Ovary (tissue), 9 donors: ENCODE results near the gene TMEM198. TPM values are rescaled to one million over a fixed set of nuclear protein-coding genes. Genes with fewer than 3 reads are reported as not detected.

Experiments
- DNase-seq, 5 donors: peaks; one replicate each; pipeline ENCODE4 v3.0.0-alpha.2; 2019 to 2020
- H3K27ac ChIP-seq, 2 donors: fragments of 200-600 bp; one replicate each; pipeline versions ENCODE4 v1.5.1 to v1.8.0; 2019 to 2022
- H3K27me3 ChIP-seq: fragments of 200-600 bp; one replicate; pipeline ENCODE4 v1.8.0; 2022
- H3K36me3 ChIP-seq: fragments of 200-600 bp; sonication (generic); one replicate; pipeline ENCODE4 v1.5.1; 2019
- H3K4me1 ChIP-seq: one replicate; pipeline ENCODE4 v1.8.1; 2013; ENCODE audit warnings: mild to moderate bottlenecking, moderate library complexity; ENCODE audit not compliant: insufficient read depth
- H3K4me3 ChIP-seq: fragments of 200-600 bp; sonication (generic); one replicate; pipeline ENCODE4 v1.5.1; 2017
- H3K9me3 ChIP-seq, 2 donors: fragments of 200-600 bp in 1 of 2; sonication (generic) in 1 of 2; one replicate each; pipeline versions ENCODE4 v1.5.1 to v1.8.1; 2013 to 2019; ENCODE audit warnings: mild to moderate bottlenecking in 1 of 2, moderate library complexity in 1 of 2
- EP300 ChIP-seq: sonication (generic); formaldehyde crosslinking; IDR thresholded peaks from one replicate; pipeline ENCODE4 v1.6.1; 2017; ENCODE audit warnings: antibody characterized with exemption
- POLR2A ChIP-seq: fragments of 450-650 bp; IDR thresholded peaks from one replicate; pipeline ENCODE4 v1.6.1; 2017; ENCODE audit warnings: antibody characterized with exemption, mild to moderate bottlenecking, moderate library complexity
- WGBS, 3 donors: extraction: QIAGEN DNeasy Blood & Tissue Kit in 1 of 3; methylation state at CpG; one replicate each; pipeline versions ENCODE4 v1.1.5 to v1.1.7; 2013 to 2017; 5-methylcytosine and 5-hydroxymethylcytosine counted together
- intact Hi-C, 4 donors: fragments of 100-400 bp; cut with DNase I; formaldehyde crosslinking; loops; one replicate each; pipeline versions ENCODE4 v1.11.0 to v1.15.1; 2022 to 2023
- polyA plus RNA-seq, 2 donors: library from polyadenylated mRNA; stranded (reverse); fragments of 200-250 nt in 1 of 2; fragments of 350-450 nt in 1 of 2; fragmentation: Illumina TruSeq in 1 of 2; extraction: RNeasy Lipid Tissue Mini Kit (QIAGEN cat#74804) in 1 of 2; gene quantifications; one replicate each; pipeline ENCODE4 v1.2.3, GENCODE V29; 2013 to 2014
- total RNA-seq, 7 donors: library from RNA; depleted of rRNA in 2 of 7; stranded (reverse); fragments of >200 nt in 2 of 7; fragmentation: NEBNext Ultra II Directional in 3 of 7; extraction: Animal tissue kit (Norgen Biotek cat#: 25700) in 3 of 7; gene quantifications; one replicate each; pipeline versions ENCODE4 v1.1.0 to v1.2.4, GENCODE V29; 2016 to 2023
- TF ChIP-seq, protein P1 (sequence below), 3 donors: fragments of 450-650 bp in 2 of 3; fragments of 200-600 bp in 1 of 3; IDR thresholded peaks; one replicate each; pipeline versions ENCODE4 v1.5.1 to v1.8.0; 2016 to 2022; ENCODE audit warnings: antibody characterized with exemption in 3 of 3, mild to moderate bottlenecking in 1 of 3
- donor health status: DM: no; HTN: no; CAD: no; lungs with moderate emphysema.
- donor health status: DM: no; HTN: no; CAD: no.
- donor health status: Bipolar disorder and iron deficiency.
- donor health status: DM: yes; HTN: yes; CAD: no.
- donor health status: DM: no; HTN: no; CAD: no.
- donor health status: DM: yes; HTN: yes; CAD: no.

TMEM198 gene
- total and polyA plus RNA-seq, 9 donors: 0.62 to 22.7 (median 10.4) TPM

DNA sequence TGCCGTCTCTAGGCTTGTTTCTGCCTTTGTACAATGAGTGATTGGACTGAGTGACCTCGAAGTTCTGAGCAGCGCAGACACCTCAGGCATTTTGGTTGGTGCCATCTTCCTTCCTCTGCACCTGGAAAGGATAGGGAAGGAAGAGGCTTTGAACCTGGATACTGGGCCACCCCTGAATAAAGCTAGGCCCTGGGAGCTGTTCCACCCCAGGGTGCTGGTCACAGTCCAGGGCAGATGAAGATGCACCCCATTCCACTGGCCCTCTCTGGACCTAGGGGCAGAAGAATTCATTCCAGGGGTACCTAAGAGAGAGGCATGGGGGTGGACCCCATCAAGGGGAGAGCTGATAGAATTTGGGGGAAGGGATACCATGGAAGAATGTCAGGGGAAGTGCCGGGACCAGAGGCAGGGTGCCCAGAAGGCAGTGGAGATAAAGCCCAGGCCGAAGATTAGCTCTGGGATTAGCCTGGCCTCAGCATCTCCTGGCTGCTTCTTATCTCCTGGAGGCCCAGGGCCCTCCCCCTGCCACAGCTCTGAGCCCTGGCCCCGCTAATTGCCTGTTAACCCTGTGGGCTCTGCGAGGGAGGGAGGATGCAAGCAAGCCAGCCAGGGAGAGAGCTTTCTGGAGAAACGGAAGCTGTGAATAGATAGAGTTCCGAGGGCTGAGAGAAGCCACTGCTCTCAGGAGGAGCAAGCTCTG lies 18.1 kb upstream of the TMEM198 start:
- Histone ChIP-seq H3K4me3 (no peak overlapping the region), H3K36me3 (no peaks in the 10 kb centered on the region), H3K27ac (no peak overlapping the region), H3K9me3 (no peaks in the 10 kb centered on the region), H3K27me3 (no peaks in the 10 kb centered on the region), H3K4me1 (no peaks in the 10 kb centered on the region)
- intact Hi-C loops: loop anchor here in 3 of 4 donors (2.0 to 10.0 kb wide), 5 partner anchors 43 to 251 kb away; partner anchors contain the start of gene DNAJB2 (in 2 of the 3)
- TF ChIP-seq, protein P1, sequence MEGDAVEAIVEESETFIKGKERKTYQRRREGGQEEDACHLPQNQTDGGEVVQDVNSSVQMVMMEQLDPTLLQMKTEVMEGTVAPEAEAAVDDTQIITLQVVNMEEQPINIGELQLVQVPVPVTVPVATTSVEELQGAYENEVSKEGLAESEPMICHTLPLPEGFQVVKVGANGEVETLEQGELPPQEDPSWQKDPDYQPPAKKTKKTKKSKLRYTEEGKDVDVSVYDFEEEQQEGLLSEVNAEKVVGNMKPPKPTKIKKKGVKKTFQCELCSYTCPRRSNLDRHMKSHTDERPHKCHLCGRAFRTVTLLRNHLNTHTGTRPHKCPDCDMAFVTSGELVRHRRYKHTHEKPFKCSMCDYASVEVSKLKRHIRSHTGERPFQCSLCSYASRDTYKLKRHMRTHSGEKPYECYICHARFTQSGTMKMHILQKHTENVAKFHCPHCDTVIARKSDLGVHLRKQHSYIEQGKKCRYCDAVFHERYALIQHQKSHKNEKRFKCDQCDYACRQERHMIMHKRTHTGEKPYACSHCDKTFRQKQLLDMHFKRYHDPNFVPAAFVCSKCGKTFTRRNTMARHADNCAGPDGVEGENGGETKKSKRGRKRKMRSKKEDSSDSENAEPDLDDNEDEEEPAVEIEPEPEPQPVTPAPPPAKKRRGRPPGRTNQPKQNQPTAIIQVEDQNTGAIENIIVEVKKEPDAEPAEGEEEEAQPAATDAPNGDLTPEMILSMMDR (IDR thresholded peaks at IDR 0.05): no peak
- TF ChIP-seq EP300: no peak
- no peak for TF ChIP-seq POLR2A
- 34 to 53% (median 47%) methylated on average over 9 of the region's 9 CpGs for WGBS, 3 donors
- DNase-seq: no peak

DNA sequence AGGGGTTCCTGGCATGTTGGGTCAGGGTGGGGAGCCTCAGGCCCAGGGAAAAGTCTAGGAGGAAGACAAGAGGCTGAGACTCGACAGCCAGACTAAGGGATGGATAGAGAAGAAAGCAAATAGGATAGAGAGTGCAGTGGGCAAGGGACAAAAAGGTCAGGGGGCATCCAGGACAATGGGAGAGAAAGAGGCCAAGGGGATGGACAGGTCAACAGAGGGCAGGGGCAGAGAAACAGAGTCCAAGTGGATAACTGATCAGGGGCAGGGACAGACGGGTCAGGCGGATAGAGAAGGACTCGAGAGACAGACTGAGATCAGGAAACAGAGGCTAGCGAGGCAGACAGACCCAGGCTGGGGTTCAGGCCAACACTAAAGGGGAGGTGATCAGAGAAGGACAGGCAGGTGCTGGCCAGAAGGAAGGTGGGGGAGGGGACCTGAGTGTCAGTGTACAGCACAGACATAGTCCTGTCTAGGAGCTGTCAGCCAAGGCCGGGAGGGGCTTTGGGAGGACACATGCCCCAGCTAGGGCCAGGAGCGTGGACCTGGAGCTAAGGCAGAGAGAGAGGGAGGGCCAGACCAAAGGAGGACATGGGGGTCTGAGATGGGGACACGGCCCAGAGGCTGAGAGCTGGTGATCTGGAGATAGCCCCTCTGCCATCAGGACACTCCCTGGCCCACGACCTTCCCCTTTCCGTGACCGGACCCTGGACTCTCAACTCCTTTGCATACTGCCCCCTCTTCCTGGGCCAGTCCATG lies 17.3 kb upstream of the TMEM198 start:
- intact Hi-C loops: loop anchor here in 3 of 4 donors (2.0 to 10.0 kb wide), 4 partner anchors 52 to 252 kb away; partner anchors contain the start of gene DNAJB2 (in 2 of the 3)
- no peak for DNase-seq
- Histone ChIP-seq H3K27ac (no peak overlapping the region), H3K36me3 (no peaks in the 10 kb centered on the region), H3K4me3 (no peak overlapping the region), H3K27me3 (no peaks in the 10 kb centered on the region), H3K9me3 (no peaks in the 10 kb centered on the region), H3K4me1 (no peaks in the 10 kb centered on the region)
- TF ChIP-seq EP300: no peak
- TF ChIP-seq, protein P1 (IDR thresholded peaks at IDR 0.05): no peak
- TF ChIP-seq POLR2A: no peak
- 65 to 70% (median 69%) methylated on average over 11 of the region's 11 CpGs for WGBS, 3 donors

DNA sequence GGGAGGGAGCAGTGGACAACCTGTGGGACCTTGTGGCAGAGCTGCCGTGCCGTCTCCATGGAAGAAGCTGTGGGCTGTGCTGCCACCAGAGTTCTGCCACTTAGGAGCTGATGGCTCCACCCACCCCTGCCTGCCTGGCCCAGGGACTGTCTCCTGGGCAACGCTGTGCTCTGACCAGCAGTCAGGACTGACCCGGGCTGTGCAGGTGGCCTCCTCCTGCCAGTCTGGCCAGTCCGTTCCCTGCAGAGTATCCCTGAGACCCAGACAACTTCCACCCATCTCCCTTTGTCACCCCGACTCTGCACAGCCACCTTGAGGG lies 16.8 kb upstream of the TMEM198 start:
- Histone ChIP-seq H3K9me3 (no peaks in the 10 kb centered on the region), H3K27ac (no peak overlapping the region), H3K27me3 (no peaks in the 10 kb centered on the region), H3K4me3 (no peak overlapping the region), H3K36me3 (no peaks in the 10 kb centered on the region), H3K4me1 (no peaks in the 10 kb centered on the region)
- WGBS, 3 donors: 49 to 66% (median 57%) methylated on average over 6 of the region's 6 CpGs
- DNase-seq: no peak
- intact Hi-C loops: loop anchor here in 3 of 4 donors (2.0 to 10.0 kb wide), 4 partner anchors 52 to 252 kb away; partner anchors contain the start of gene DNAJB2 (in 2 of the 3)
- TF ChIP-seq POLR2A: no peak
- TF ChIP-seq EP300: no peak
- TF ChIP-seq, protein P1 (IDR thresholded peaks at IDR 0.05): no peak

DNA sequence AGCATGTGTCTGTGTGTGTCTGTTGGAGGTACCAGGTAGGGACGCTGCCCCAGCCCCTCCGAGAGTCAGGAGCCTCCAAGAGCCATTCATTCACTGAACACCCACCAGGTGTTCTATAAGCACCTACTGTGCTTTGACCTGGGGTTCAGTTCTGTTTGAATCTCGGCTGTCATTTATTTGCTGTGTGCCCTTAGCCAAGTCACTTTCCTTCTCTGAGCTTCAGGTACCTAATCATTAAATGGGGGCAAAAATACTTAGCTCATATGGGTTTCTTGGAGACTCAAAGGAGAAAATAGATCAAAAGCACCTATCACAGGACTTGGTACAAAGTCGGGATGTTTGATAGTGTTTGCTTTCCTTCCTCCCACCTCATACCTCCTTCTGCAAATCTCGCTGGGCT lies 16.4 kb upstream of the TMEM198 start:
- DNase-seq: no peak
- H3K4me3 ChIP-seq: no peak overlapping the region
- H3K27ac ChIP-seq: no peak overlapping the region
- H3K36me3 ChIP-seq: no peaks in the 10 kb centered on the region
- WGBS, 3 donors: 45 to 62% (median 48%) methylated on average over 5 of the region's 5 CpGs
- H3K27me3 ChIP-seq: no peaks in the 10 kb centered on the region
- H3K4me1 ChIP-seq: no peaks in the 10 kb centered on the region
- intact Hi-C loops: loop anchor here in 3 of 4 donors (2.0 to 10.0 kb wide), 4 partner anchors 53 to 253 kb away; partner anchors contain the start of gene DNAJB2 (in 2 of the 3)
- no peaks in the 10 kb centered on the region for H3K9me3 ChIP-seq
- no peak for TF ChIP-seq EP300
- TF ChIP-seq POLR2A: no peak
- TF ChIP-seq, protein P1 (IDR thresholded peaks at IDR 0.05): no peak
